ENCODE data around the gene GABRB3.

GABRB3 gene

GRCh38 chr15:26624128-26624527 lies 148.7 kb downstream of the GABRB3 start:
- DNase-seq = no peak

GRCh38 chr15:26623071-26623470 lies 149.8 kb downstream of the GABRB3 start:
- no peak for DNase-seq

- DNase-seq = no peak
These were observed 151.1 kb downstream of the GABRB3 start for GRCh38 chr15:26621816-26622215.

GRCh38 chr15:26620528-26621458 lies 152.1 kb downstream of the GABRB3 start:
- DNase-seq = no peak

GRCh38 chr15:26615927-26616302 lies 157.0 kb downstream of the GABRB3 start:
- no peak for DNase-seq

GRCh38 chr15:26615188-26615926 lies 157.5 kb downstream of the GABRB3 start:
- DNase-seq = no peak

- no peak for DNase-seq
These were observed 158.1 kb downstream of the GABRB3 start for GRCh38 chr15:26614734-26615133.

- DNase-seq = no peak
These were observed 174.2 kb downstream of the GABRB3 start for GRCh38 chr15:26598704-26599103.

- no peak for DNase-seq
These were observed 177.3 kb downstream of the GABRB3 start for GRCh38 chr15:26595611-26596010.

- DNase-seq = no peak
These were observed 182.2 kb downstream of the GABRB3 start for GRCh38 chr15:26590676-26591075.

GRCh38 chr15:26582840-26583239 lies 190.0 kb downstream of the GABRB3 start:
- DNase-seq = no peak

GRCh38 chr15:26580943-26581342 lies 191.9 kb downstream of the GABRB3 start:
- no peak for DNase-seq

GRCh38 chr15:26572602-26573350 lies 200.1 kb downstream of the GABRB3 start:
- no peak for DNase-seq

GRCh38 chr15:26571346-26571745 lies 201.5 kb downstream of the GABRB3 start:
- no peak for DNase-seq

- no peak for DNase-seq
These were observed 207.3 kb downstream of the GABRB3 start for GRCh38 chr15:26565542-26565941.

GRCh38 chr15:26564361-26564760 lies 208.5 kb downstream of the GABRB3 start:
- no peak for DNase-seq

- DNase-seq = no peak
These were observed 210.5 kb downstream of the GABRB3 start for GRCh38 chr15:26562336-26562735.

GRCh38 chr15:26561896-26562295 lies 211.0 kb downstream of the GABRB3 start:
- no peak for DNase-seq

GRCh38 chr15:26561130-26561529 lies 211.7 kb downstream of the GABRB3 start:
- DNase-seq = no peak

GRCh38 chr15:26555898-26556297 lies 217.0 kb downstream of the GABRB3 start:
- DNase-seq = no peak

- DNase-seq = no peak
These were observed 221.4 kb downstream of the GABRB3 start for GRCh38 chr15:26551473-26551872.

GRCh38 chr15:26550880-26551279 lies 222.0 kb downstream of the GABRB3 start:
- DNase-seq = no peak

- DNase-seq = no peak
These were observed 235.2 kb downstream of the GABRB3 start for GRCh38 chr15:26537663-26538062.
